ENCODE measurements around the gene CTXN3.

CTXN3 gene

GRCh38 chr5:127652952-127653611 lies 4.2 kb downstream of the CTXN3 start:
- no peak for TF ChIP-seq CTCF (IDR thresholded peaks at IDR 0.05)

- TF ChIP-seq CTCF (IDR thresholded peaks at IDR 0.05) = no peak
Measured at GRCh38 chr5:127656825-127657224, 7.9 kb downstream of the CTXN3 start.

- TF ChIP-seq CTCF (IDR thresholded peaks at IDR 0.05) = no peak
Measured at GRCh38 chr5:127660047-127660733, 11.3 kb downstream of the CTXN3 start.

DNA sequence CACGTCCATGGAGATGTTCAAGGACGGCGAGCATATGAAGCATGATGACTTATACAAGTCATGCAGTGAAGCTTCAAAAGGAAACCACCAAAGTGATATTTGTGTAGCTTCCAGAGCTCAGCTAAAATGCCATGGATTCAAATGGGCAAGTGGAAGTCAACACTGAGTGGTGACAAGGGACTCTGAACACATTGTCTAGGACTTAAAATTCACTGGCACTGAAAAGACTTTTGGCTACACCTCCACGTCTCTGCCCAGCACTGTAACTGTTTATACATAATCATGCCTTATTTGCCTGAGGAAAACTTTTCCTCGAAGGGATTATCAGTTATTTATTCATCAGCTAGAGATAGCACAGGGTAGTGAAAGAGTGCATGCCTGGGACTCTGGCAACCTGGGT lies 15.2 kb downstream of the CTXN3 start:
- no peak for TF ChIP-seq CTCF (IDR thresholded peaks at IDR 0.05)

DNA sequence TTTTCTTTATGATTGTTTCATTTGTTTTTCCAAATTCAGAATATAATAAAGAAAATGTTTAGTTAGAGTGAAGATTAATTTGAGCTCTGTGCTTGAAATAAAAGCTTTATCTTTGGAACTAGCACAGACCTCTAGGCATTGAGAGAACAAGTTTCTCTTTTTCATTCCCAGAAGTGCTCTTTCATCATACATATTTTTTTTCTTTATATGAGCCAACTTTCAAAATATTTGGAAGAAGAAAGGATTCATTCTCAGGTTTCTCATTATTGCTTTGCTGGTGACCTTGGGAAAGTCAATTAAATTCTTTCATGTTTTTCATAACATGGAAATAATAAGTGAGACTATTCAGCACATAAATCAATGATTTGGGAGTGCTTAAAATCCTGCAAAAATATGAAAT lies 16.8 kb downstream of the CTXN3 start:
- TF ChIP-seq CTCF (IDR thresholded peaks at IDR 0.05) = no peak

- no peak for TF ChIP-seq CTCF (IDR thresholded peaks at IDR 0.05)
Measured at GRCh38 chr5:127666043-127666716, 17.3 kb downstream of the CTXN3 start.

- TF ChIP-seq CTCF (IDR thresholded peaks at IDR 0.05) = no peak
Measured at GRCh38 chr5:127667926-127668325, 19.0 kb downstream of the CTXN3 start.

Data from LNCAP (cell line).